Glomerular visceral epithelial cell (primary cell): ENCODE data around the gene MTA3.
"Not testable (repeated sequence)": the region's sequence is repeated elsewhere in the genome, so short reads cannot be mapped to it uniquely, and the experiment has no call there.

Experiments
- DNase-seq: peaks from one replicate; pipeline ENCODE4 v3.0.0-alpha.2; 2016; ENCODE audit errors: extremely low spot score

MTA3 gene

GRCh38 chr2:42613281-42614064 is 45.0 kb downstream of the MTA3 start:
- DNase-seq, result no peak

GRCh38 chr2:42614838-42615237 is 46.4 kb downstream of the MTA3 start:
- DNase-seq, result no peak

- DNase-seq, result no peak
Measured at GRCh38 chr2:42618116-42618515, 49.7 kb downstream of the MTA3 start.

- no peak for DNase-seq
Measured at GRCh38 chr2:42618972-42619371, 50.5 kb downstream of the MTA3 start.

- DNase-seq, result not testable (repeated sequence)
Measured at GRCh38 chr2:42621626-42622025, 53.2 kb downstream of the MTA3 start.

- no peak for DNase-seq
Measured at GRCh38 chr2:42622943-42623676, 54.7 kb downstream of the MTA3 start.

GRCh38 chr2:42624047-42624446 is 55.6 kb downstream of the MTA3 start:
- DNase-seq, result no peak

- not testable (repeated sequence) for DNase-seq
Measured at GRCh38 chr2:42628024-42628423, 59.6 kb downstream of the MTA3 start.

GRCh38 chr2:42636934-42637333 is 68.5 kb downstream of the MTA3 start:
- no peak for DNase-seq

GRCh38 chr2:42638080-42638784 is 69.8 kb downstream of the MTA3 start:
- DNase-seq, result no peak

GRCh38 chr2:42639340-42640077 is 71.1 kb downstream of the MTA3 start:
- DNase-seq, result no peak

- DNase-seq, result no peak
Measured at GRCh38 chr2:42640261-42640660, 71.8 kb downstream of the MTA3 start.

GRCh38 chr2:42642371-42642770 is 73.9 kb downstream of the MTA3 start:
- DNase-seq, result not testable (repeated sequence)

GRCh38 chr2:42645551-42645950 is 77.1 kb downstream of the MTA3 start:
- DNase-seq, result no peak

GRCh38 chr2:42648796-42649195 is 80.4 kb downstream of the MTA3 start:
- DNase-seq, result no peak

- DNase-seq, result no peak
Measured at GRCh38 chr2:42651057-42651456, 82.6 kb downstream of the MTA3 start.

GRCh38 chr2:42652086-42652485 is 83.7 kb downstream of the MTA3 start:
- no peak for DNase-seq

- no peak for DNase-seq
Measured at GRCh38 chr2:42653039-42653438, 84.6 kb downstream of the MTA3 start.

- no peak for DNase-seq
Measured at GRCh38 chr2:42653908-42654445, 85.5 kb downstream of the MTA3 start.

GRCh38 chr2:42658306-42658705 is 89.9 kb downstream of the MTA3 start:
- no peak for DNase-seq

GRCh38 chr2:42659609-42660008 is 91.2 kb downstream of the MTA3 start:
- DNase-seq, result no peak
